PC-9 (cell line): Measurements from ENCODE around the gene RNF13.

Experiments
- CTCF ChIP-seq: fragments of 200-600 bp; sonication (generic); conservative IDR thresholded peaks from 2 replicates; pipeline ENCODE4 v1.6.1; 2017; ENCODE audit warnings: mixed run types, antibody characterized with exemption, mild to moderate bottlenecking, moderate library complexity
- EZH2 ChIP-seq: fragments of 200-600 bp; sonication (generic); IDR thresholded peaks from 2 replicates; pipeline ENCODE4 v1.8.0; 2017; ENCODE audit warnings: antibody characterized with exemption, low read depth

DNA sequence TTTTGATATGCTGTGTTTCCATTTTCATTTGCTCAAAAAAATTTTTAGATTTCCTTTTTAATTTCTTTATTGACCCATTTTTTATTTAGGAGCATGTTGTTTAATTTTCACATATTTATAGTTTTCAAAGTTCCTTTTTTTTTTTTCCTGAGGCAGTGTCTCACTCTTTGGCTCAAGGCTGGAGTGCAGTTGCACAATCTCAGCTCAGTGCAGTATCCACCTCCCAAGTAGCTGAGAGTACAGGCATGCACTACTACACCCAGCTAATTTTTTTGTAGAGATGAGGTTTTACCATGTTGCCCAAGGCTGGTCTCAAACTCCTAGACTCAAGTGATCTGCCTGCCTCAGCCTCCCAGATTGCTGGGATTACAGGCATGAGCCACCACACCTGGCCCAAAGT is 121.5 kb downstream of the RNF13 start:
- TF ChIP-seq CTCF (no peak), EZH2 (no peak)
